ENCODE measurements around the gene CILP.

CILP gene

DNA sequence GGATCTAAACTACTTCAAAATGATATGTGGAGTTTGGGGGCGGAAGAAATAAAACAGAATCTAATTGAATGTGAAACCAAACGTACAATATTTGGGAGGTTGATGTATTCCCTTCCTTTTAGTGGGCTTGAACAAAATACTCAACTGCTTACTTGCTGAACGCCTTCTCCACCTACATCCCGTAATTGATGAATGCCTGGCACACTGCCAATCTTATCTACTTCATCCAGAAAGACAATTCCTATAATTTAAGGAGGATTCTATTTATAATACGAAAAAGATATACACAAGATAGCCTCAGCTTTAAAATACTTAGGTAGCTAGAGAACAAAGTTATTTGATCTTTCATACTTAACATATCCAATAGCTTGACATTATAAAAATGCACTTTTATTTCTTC lies 54.6 kb downstream of the CILP start:
- TF ChIP-seq, protein P1, sequence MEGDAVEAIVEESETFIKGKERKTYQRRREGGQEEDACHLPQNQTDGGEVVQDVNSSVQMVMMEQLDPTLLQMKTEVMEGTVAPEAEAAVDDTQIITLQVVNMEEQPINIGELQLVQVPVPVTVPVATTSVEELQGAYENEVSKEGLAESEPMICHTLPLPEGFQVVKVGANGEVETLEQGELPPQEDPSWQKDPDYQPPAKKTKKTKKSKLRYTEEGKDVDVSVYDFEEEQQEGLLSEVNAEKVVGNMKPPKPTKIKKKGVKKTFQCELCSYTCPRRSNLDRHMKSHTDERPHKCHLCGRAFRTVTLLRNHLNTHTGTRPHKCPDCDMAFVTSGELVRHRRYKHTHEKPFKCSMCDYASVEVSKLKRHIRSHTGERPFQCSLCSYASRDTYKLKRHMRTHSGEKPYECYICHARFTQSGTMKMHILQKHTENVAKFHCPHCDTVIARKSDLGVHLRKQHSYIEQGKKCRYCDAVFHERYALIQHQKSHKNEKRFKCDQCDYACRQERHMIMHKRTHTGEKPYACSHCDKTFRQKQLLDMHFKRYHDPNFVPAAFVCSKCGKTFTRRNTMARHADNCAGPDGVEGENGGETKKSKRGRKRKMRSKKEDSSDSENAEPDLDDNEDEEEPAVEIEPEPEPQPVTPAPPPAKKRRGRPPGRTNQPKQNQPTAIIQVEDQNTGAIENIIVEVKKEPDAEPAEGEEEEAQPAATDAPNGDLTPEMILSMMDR (IDR thresholded peaks at IDR 0.05), result no peak
- Histone ChIP-seq H3K4me1 (ENCODE audit: control insufficient read depth in 1 of 2, insufficient read depth in 1 of 2, low read depth in 1 of 2, low read length in 1 of 2) (no peaks in the 10 kb centered on the region), H3K4me3 (ENCODE audit: low read depth in 1 of 2, low read length in 1 of 2) (no peak overlapping the region), H3K27ac (no peak overlapping the region), H3K9me3 (peaks cover under 1% of the 10 kb centered on the region), H3K27me3 (no peaks in the 10 kb centered on the region), H3K36me3 (peaks cover 96% of the 10 kb centered on the region)

DNA sequence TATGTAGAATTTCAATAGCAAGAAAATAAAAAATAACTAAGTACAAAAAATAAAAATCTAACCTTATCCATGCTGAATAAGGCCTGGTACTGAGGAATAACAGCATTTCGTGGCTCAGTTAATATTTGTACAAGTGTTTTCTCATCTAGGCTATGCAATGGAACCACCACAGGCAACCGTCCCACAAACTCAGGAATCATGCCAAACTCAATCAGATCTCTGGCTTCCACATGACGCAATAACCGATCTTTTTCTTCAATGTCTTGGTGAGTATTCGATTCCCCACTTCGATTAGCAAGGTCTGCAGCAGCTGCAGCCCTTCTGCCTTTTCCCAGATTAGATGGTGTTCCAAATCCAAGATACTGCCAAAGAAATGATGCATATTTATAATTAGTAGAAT lies 56.6 kb downstream of the CILP start:
- Histone ChIP-seq H3K4me3 (ENCODE audit: low read depth in 1 of 2, low read length in 1 of 2) (no peak overlapping the region), H3K4me1 (ENCODE audit: control insufficient read depth in 1 of 2, insufficient read depth in 1 of 2, low read depth in 1 of 2, low read length in 1 of 2) (no peaks in the 10 kb centered on the region), H3K27me3 (no peaks in the 10 kb centered on the region), H3K9me3 (no peaks in the 10 kb centered on the region), H3K27ac (no peak overlapping the region), H3K36me3 (peaks cover 97% of the 10 kb centered on the region)
- TF ChIP-seq, protein P1 (IDR thresholded peaks at IDR 0.05), result no peak

DNA sequence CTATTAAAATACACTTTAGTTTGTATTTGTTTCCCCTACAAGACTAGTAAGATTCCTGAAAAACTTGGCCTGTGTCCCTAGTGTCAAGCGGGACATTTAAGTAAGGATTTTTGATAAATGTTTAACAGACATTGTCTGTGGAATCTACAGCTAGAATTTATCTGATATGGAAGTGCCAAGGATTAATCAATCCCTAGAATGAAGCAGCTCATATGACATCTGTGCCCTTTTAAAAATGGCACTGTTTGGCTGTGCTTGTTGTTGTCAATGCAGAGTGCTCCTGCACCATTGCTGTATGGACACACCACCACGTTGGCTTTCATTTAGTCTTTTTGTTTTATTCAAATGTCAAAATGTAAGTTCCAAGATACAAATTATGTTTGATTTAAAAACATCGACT lies 63.4 kb downstream of the CILP start:
- Histone ChIP-seq H3K36me3 (peaks cover 63% of the 10 kb centered on the region), H3K27me3 (no peaks in the 10 kb centered on the region), H3K4me1 (ENCODE audit: control insufficient read depth in 1 of 2, insufficient read depth in 1 of 2, low read depth in 1 of 2, low read length in 1 of 2) (no peaks in the 10 kb centered on the region), H3K27ac (no peak overlapping the region), H3K9me3 (no peaks in the 10 kb centered on the region), H3K4me3 (ENCODE audit: low read depth in 1 of 2, low read length in 1 of 2) (no peak overlapping the region)
- TF ChIP-seq, protein P1 (IDR thresholded peaks at IDR 0.05), result no peak

DNA sequence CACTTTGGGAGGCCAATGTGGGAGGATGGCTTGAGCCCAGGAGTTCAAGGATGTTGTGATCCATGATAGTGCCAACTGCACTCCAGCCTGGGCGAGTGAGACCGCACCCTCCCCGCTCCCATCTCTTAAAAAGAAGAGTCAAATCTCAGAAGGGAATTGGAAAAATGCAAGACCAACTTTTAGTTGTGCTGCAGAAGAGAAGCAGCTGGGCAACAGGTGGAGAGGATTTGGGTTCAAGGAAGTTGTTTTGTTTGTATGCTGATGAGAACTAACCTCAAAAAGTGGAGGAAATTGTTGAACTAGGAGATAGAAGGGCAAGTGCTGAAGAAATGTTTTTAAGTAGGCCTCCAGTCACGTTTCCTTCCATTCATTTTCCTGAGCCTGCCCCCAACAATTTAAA lies 64.8 kb downstream of the CILP start:
- Histone ChIP-seq H3K27ac (no peak overlapping the region), H3K4me1 (ENCODE audit: control insufficient read depth in 1 of 2, insufficient read depth in 1 of 2, low read depth in 1 of 2, low read length in 1 of 2) (no peaks in the 10 kb centered on the region), H3K36me3 (peaks cover 49% of the 10 kb centered on the region), H3K27me3 (no peaks in the 10 kb centered on the region), H3K9me3 (no peaks in the 10 kb centered on the region), H3K4me3 (ENCODE audit: low read depth in 1 of 2, low read length in 1 of 2) (no peak overlapping the region)
- TF ChIP-seq, protein P1 (IDR thresholded peaks at IDR 0.05), result no peak

Measured in neutrophil (primary cell).